ENCODE measurements around the gene KCNJ14. TPM values are rescaled to one million over a fixed set of nuclear protein-coding genes. Genes with fewer than 3 reads are reported as not detected.

KCNJ14 gene
- total RNA-seq, 4 donors from 2014 or later, result 0.19 to 1.9 (median 0.92) TPM

DNA sequence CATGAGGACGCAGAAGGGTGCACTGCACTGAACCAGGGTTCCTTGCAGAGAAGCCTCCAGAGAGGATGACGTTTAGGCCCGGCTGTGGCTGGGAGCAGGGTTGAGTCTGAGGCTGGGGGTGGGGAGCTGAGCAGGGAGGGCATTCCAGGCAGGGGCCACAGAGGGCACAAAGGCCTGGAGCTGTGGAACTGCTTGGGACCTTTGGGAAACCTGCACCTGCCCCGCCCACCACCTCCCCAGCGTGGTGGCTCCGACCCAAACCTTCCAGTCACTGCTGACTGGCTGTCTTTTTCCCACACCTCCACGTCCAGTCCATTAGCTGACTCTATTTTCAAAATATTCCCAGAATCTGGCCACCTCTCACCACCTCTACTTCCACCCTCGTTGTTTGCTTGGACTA lies 61.2 kb downstream of the KCNJ14 start:
- Histone ChIP-seq H3K36me3 (no peaks in the 10 kb centered on the region), H3K27me3 (peaks cover 17 to 22% (median 21%) of the 10 kb centered on the region in 3 donors), H3K9me3 (no peaks in the 10 kb centered on the region), H3K4me3 (no peak overlapping the region), H3K4me1 (no peaks in the 10 kb centered on the region), H3K27ac (no peak overlapping the region)
- TF ChIP-seq POLR2A (IDR thresholded peaks at IDR 0.05), result no peak
- TF ChIP-seq, protein P1, sequence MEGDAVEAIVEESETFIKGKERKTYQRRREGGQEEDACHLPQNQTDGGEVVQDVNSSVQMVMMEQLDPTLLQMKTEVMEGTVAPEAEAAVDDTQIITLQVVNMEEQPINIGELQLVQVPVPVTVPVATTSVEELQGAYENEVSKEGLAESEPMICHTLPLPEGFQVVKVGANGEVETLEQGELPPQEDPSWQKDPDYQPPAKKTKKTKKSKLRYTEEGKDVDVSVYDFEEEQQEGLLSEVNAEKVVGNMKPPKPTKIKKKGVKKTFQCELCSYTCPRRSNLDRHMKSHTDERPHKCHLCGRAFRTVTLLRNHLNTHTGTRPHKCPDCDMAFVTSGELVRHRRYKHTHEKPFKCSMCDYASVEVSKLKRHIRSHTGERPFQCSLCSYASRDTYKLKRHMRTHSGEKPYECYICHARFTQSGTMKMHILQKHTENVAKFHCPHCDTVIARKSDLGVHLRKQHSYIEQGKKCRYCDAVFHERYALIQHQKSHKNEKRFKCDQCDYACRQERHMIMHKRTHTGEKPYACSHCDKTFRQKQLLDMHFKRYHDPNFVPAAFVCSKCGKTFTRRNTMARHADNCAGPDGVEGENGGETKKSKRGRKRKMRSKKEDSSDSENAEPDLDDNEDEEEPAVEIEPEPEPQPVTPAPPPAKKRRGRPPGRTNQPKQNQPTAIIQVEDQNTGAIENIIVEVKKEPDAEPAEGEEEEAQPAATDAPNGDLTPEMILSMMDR (IDR thresholded peaks at IDR 0.05 in 4 of 5, conservative IDR thresholded peaks at IDR 0.05 in 1 of 5), result no peak
- in situ Hi-C loops (cut with MboI; ENCODE audit: low sequenced_read_pairs in 4 of 4) (no loop called here), intact Hi-C loops (cut with DNase I; ENCODE audit: low total_unique reads) (no loop called here)
- no peak for DNase-seq
- no peak for ATAC-seq

Other genes with a start within 250 kb of the KCNJ14 start
- gene CARD8, start 199.7 kb upstream of the KCNJ14 start, total RNA-seq, result 10 to 100 TPM; 15.7 to 23.3 (median 20.2) TPM
- under 1 TPM in 1 of 4 donors, not detected in 3; 0.36 TPM for gene ZNF114, start 185.5 kb upstream of the KCNJ14 start, total RNA-seq
- 10 to 100 TPM in 2 of 4 donors, 1 to 10 TPM in 2; 3.8 to 15.3 (median 9.4) TPM for gene EMP3, start 130.0 kb upstream of the KCNJ14 start, total RNA-seq
- 10 to 100 TPM; 28.8 to 42.3 (median 40.7) TPM for gene TMEM143, start 91.6 kb upstream of the KCNJ14 start, total RNA-seq
- not detected for gene SYNGR4, start 91.2 kb upstream of the KCNJ14 start, total RNA-seq
- gene KDELR1, start 64.0 kb upstream of the KCNJ14 start, total RNA-seq, result 10 to 100 TPM; 44.9 to 64.7 (median 54.0) TPM
- under 1 TPM in 3 of 4 donors, not detected in 1; 0.07 to 0.27 (median 0.09) TPM for gene GRIN2D, start 61.9 kb upstream of the KCNJ14 start, total RNA-seq
- gene GRWD1, start 9.6 kb upstream of the KCNJ14 start, total RNA-seq, result 10 to 100 TPM; 27.8 to 36.0 (median 31.2) TPM
- 10 to 100 TPM; 24.3 to 35.2 (median 26.9) TPM for gene CYTH2, start 13.8 kb downstream of the KCNJ14 start, total RNA-seq
- gene LMTK3, start 56.3 kb downstream of the KCNJ14 start, total RNA-seq, result not detected
- gene SULT2B1, start 96.6 kb downstream of the KCNJ14 start, total RNA-seq, result not detected
- not detected for gene SPACA4, start 151.2 kb downstream of the KCNJ14 start, total RNA-seq
- under 1 TPM in 1 of 4 donors, not detected in 3; 0.15 TPM for gene FAM83E, start 159.5 kb downstream of the KCNJ14 start, total RNA-seq
- 1,000 to 10,000 TPM; 1,223 to 1,420 (median 1,299) TPM for gene RPL18, start 163.6 kb downstream of the KCNJ14 start, total RNA-seq
- 10 to 100 TPM in 2 of 4 donors, 1 to 10 TPM in 2; 7.8 to 12.4 (median 9.2) TPM for gene SPHK2, start 163.9 kb downstream of the KCNJ14 start, total RNA-seq
- gene DBP, start 181.8 kb downstream of the KCNJ14 start, total RNA-seq, result 10 to 100 TPM in 1 of 4 donors, 1 to 10 TPM in 3; 1.7 to 12.9 (median 4.4) TPM
- gene CA11, start 190.6 kb downstream of the KCNJ14 start, total RNA-seq, result 1 to 10 TPM; 1.6 to 3.5 (median 2.6) TPM
- not detected for gene NTN5, start 217.4 kb downstream of the KCNJ14 start, total RNA-seq
- under 1 TPM in 1 of 4 donors, not detected in 3; 0.19 TPM for gene FUT2, start 240.4 kb downstream of the KCNJ14 start, total RNA-seq